Esophagus squamous epithelium (tissue), 5 donors: Measurements from ENCODE around the gene STAC3. TPM values are rescaled to one million over a fixed set of nuclear protein-coding genes. Genes with fewer than 3 reads are reported as not detected.

Experiments
- DNase-seq: peaks from one replicate; lab custom pipeline; 2025; lab: John Stamatoyannopoulos, UW
- H3K27ac ChIP-seq, 4 donors: fragments of 200-600 bp; sonication (generic); one replicate each; pipeline ENCODE4 v1.5.1; 2016 to 2019; ENCODE audit warnings: mild to moderate bottlenecking in 1 of 4
- H3K27me3 ChIP-seq, 4 donors: fragments of 200-600 bp; sonication (generic); 1 replicate in 3 of 4; 2 replicates in 1 of 4; pipeline versions ENCODE4 v1.5.1 to v1.6.0; 2017 to 2021; ENCODE audit warnings: antibody characterized with exemption in 1 of 4
- H3K36me3 ChIP-seq, 3 donors: fragments of 200-600 bp; sonication (generic); one replicate each; pipeline ENCODE4 v1.5.1; 2016 to 2019
- H3K4me1 ChIP-seq, 3 donors: fragments of 200-600 bp; sonication (generic); one replicate each; pipeline ENCODE4 v1.5.1; 2017 to 2019
- H3K4me3 ChIP-seq, 4 donors: fragments of 200-600 bp; sonication (generic); 1 replicate in 3 of 4; 2 replicates in 1 of 4; pipeline ENCODE4 v1.5.1; 2016 to 2019; ENCODE audit warnings: mild to moderate bottlenecking in 2 of 4, moderate library complexity in 1 of 4
- H3K9me3 ChIP-seq, 3 donors: fragments of 200-600 bp; sonication (generic); one replicate each; pipeline ENCODE4 v1.5.1; 2016 to 2019
- CTCF ChIP-seq, 6 experiments: fragments of 450-650 bp in 4 of 6; fragments of 200-600 bp in 2 of 6; sonication (generic) in 2 of 6; IDR thresholded peaks; one replicate each; pipeline ENCODE4 v1.5.1; 2016 to 2019; ENCODE audit warnings: antibody characterized with exemption in 6 of 6, mild to moderate bottlenecking in 4 of 6, moderate library complexity in 4 of 6
- POLR2A ChIP-seq, 4 donors: fragments of 450-650 bp; IDR thresholded peaks; one replicate each; pipeline ENCODE4 v1.6.1; 2017; ENCODE audit warnings: antibody characterized with exemption in 4 of 4, mild to moderate bottlenecking in 4 of 4, moderate library complexity in 3 of 4
- WGBS, 2 donors: methylation state at CpG; one replicate each; pipeline ENCODE4 v1.1.5; 2018; 5-methylcytosine and 5-hydroxymethylcytosine counted together
- intact Hi-C: fragments of 100-400 bp; cut with DNase I; formaldehyde crosslinking; loops from one replicate; pipeline ENCODE4 v1.15.0; 2022
- total RNA-seq, 4 donors: library from RNA; depleted of rRNA; stranded (reverse); fragments of >200 nt; gene quantifications; one replicate each; pipeline ENCODE4 v1.1.0, GENCODE V29; 2016
- donor health status: DM: yes; HTN: yes; CAD: no.

Gene STAC3
- total RNA-seq, 4 donors from 2014 or later = 0.29 to 0.95 (median 0.47) TPM

GRCh38 chr12:57223191-57224165, 27.5 kb downstream of the STAC3 start:
- no peaks in the 10 kb centered on the region for H3K9me3 ChIP-seq
- no peak for DNase-seq
- H3K4me3 ChIP-seq = no peak overlapping the region
- no peaks in the 10 kb centered on the region for H3K36me3 ChIP-seq
- H3K27ac ChIP-seq = no peak overlapping the region
- 78 to 80% methylated on average over 11 to 21 of the region's 22 CpGs for WGBS, 2 donors
- TF ChIP-seq CTCF (IDR thresholded peaks at IDR 0.05) (no peak), POLR2A (IDR thresholded peaks at IDR 0.05) (no peak)
- intact Hi-C loops = no loop called here
- H3K27me3 ChIP-seq = peaks cover 0 to 88% (median 29%) of the 10 kb centered on the region in 4 donors
- peaks cover 9 to 53% (median 12%) of the 10 kb centered on the region in 3 donors for H3K4me1 ChIP-seq

- intact Hi-C loops = no loop called here
- H3K4me3 ChIP-seq = no peak overlapping the region
- H3K4me1 ChIP-seq = peaks cover 15 to 61% (median 15%) of the 10 kb centered on the region in 3 donors
- H3K27ac ChIP-seq = no peak overlapping the region
- H3K36me3 ChIP-seq = no peaks in the 10 kb centered on the region
- no peak for DNase-seq
- TF ChIP-seq CTCF (IDR thresholded peaks at IDR 0.05) = no peak
- TF ChIP-seq POLR2A (IDR thresholded peaks at IDR 0.05) = no peak
- no peaks in the 10 kb centered on the region for H3K9me3 ChIP-seq
- H3K27me3 ChIP-seq = peaks cover 0 to 97% (median 32%) of the 10 kb centered on the region in 4 donors
- 46 to 60% methylated on average over 3 to 10 of the region's 13 CpGs for WGBS, 2 donors
Observed at GRCh38 chr12:57222286-57223190, 28.4 kb downstream of the STAC3 start.

GRCh38 chr12:57221169-57221917, 29.6 kb downstream of the STAC3 start:
- Histone ChIP-seq H3K9me3 (no peaks in the 10 kb centered on the region), H3K4me1 (peaks cover 18 to 60% (median 21%) of the 10 kb centered on the region in 3 donors), H3K4me3 (no peak overlapping the region), H3K27me3 (peaks cover 0 to 99% (median 33%) of the 10 kb centered on the region in 4 donors), H3K27ac (no peak overlapping the region), H3K36me3 (no peaks in the 10 kb centered on the region)
- WGBS, 2 donors = 36 to 44% methylated on average over 2 to 8 of the region's 24 CpGs
- intact Hi-C loops = no loop called here
- no peak for TF ChIP-seq CTCF (IDR thresholded peaks at IDR 0.05)
- no peak for TF ChIP-seq POLR2A (IDR thresholded peaks at IDR 0.05)
- no peak for DNase-seq

- Histone ChIP-seq H3K36me3 (no peaks in the 10 kb centered on the region), H3K4me3 (no peak overlapping the region), H3K9me3 (no peaks in the 10 kb centered on the region), H3K27ac (no peak overlapping the region), H3K27me3 (peaks cover 0 to 99% (median 31%) of the 10 kb centered on the region in 4 donors), H3K4me1 (peaks cover 24 to 60% (median 27%) of the 10 kb centered on the region in 3 donors)
- DNase-seq = no peak
- intact Hi-C loops = no loop called here
- TF ChIP-seq CTCF (IDR thresholded peaks at IDR 0.05) (no peak), POLR2A (IDR thresholded peaks at IDR 0.05) (no peak)
- 62 to 72% methylated on average over 1 of the region's 1 CpG for WGBS, 2 donors
Observed at GRCh38 chr12:57220770-57221168, 30.2 kb downstream of the STAC3 start.
